HG03064 (cell line): ENCODE measurements around the gene COMMD7.

Experiments
- ATAC-seq: cut with Tn5 transposase; IDR thresholded peaks from one replicate; pipeline ENCODE4 v1.9.1; 2021; ENCODE audit warnings: low read depth; ENCODE audit not compliant: unreplicated experiment

Gene COMMD7

DNA sequence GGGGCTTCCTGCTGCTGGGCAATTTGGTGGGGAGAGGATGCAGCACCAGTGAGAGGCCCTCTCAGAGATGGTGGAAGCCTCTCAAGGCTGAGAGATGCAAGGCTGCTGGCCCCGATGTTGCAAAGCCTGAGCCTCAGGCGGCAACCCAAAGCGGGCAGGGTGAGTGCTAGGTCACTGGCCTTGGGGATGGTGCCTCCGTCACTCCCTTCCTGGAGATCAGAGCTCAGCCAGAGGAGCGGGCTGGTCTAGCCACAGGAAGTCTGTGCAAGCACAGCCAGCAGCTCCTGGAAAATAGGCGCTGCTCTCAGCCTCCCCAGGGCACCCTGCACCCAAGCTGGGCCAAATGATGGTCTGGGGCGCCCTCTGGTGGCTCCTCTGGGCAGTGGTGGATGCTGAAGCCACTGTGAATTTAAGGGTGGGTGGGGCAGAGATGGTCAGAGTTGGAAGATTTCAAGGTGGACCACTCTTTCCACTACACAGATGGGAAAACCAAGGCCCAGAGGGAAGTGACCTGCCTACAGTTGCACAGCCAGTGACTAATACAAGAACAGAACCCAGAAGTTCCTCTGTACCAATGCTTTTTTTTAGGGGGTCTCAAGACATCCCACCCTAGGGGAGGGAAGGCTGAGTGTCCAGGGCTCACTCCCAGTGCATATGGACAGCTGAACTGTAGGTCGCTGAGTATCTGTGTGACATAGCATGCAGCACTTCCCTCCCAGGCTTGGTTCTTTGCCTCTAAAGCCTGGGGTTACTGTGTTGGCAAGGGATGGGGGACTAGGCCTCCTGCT is 90.3 kb downstream of the COMMD7 start:
- ATAC-seq: no peak
